ENCODE data around the gene ESYT1. TPM values are rescaled to one million over a fixed set of nuclear protein-coding genes. Genes with fewer than 3 reads are reported as not detected.

ESYT1 gene
- total RNA-seq, 4 donors from 2014 or later = 151 to 245 (median 214) TPM

DNA sequence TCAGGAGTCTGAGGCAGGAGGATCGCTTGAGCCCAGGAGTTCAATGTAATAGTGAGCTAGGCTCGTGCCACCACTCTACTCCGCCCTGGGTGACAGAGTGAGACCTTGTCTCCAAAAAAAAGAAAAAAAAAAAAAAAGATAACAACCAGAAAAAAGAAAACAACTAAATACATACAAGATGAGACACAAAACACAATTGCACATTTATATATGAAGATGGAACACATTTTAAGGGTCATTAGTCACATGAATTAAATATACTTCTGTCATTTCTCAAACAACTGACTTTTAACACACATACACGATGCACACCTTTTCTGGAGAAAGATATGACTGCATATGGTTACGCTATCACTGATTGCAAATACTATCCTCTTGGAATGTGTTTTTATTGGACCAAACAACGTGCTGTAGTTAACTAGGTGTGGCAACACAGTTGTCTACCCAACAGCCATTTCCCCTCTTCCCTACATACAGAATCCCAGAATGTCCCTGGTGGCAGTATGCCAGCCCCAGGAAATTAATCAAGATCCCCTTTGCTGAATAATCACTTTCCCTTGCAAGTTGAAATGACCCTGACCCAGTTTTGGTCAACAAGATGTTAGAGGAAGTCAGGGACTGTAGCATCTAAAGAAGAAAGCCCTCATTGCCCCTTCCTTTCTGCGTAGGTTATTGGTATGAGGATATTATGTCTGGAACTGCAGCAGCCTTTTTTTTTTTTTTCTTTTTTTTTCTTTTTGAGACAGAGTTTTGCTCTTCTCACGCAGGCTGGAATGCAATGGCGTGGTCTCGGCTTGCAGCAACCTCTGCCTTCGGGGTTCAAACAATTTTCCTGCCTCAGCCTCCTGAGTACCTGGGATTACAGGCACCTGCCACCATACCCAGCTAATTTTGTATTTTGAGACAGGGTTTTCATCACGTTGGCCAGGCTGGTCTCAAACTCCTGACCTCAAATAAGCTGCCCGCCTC lies 18.7 kb downstream of the ESYT1 start:
- DNase-seq (ENCODE audit: extremely low spot score) = no peak
- H3K36me3 ChIP-seq = peaks cover 28 to 42% (median 35%) of the 10 kb centered on the region in 4 donors
- peak overlapping the region; percentile 36 to 73 (median 54) for H3K27ac ChIP-seq (replicated peaks in 1 of 4)
- no peak overlapping the region for H3K4me3 ChIP-seq
- H3K27me3 ChIP-seq = no peaks in the 10 kb centered on the region
- 51% methylated on average over 13 of the region's 13 CpGs for WGBS
- intact Hi-C loops (cut with DNase I) = no loop called here
- peak in 1 of 2 donors; percentile 39 for TF ChIP-seq POLR2AphosphoS5 (IDR thresholded peaks at IDR 0.05)
- TF ChIP-seq, protein P1, sequence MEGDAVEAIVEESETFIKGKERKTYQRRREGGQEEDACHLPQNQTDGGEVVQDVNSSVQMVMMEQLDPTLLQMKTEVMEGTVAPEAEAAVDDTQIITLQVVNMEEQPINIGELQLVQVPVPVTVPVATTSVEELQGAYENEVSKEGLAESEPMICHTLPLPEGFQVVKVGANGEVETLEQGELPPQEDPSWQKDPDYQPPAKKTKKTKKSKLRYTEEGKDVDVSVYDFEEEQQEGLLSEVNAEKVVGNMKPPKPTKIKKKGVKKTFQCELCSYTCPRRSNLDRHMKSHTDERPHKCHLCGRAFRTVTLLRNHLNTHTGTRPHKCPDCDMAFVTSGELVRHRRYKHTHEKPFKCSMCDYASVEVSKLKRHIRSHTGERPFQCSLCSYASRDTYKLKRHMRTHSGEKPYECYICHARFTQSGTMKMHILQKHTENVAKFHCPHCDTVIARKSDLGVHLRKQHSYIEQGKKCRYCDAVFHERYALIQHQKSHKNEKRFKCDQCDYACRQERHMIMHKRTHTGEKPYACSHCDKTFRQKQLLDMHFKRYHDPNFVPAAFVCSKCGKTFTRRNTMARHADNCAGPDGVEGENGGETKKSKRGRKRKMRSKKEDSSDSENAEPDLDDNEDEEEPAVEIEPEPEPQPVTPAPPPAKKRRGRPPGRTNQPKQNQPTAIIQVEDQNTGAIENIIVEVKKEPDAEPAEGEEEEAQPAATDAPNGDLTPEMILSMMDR (IDR thresholded peaks at IDR 0.05) = no peak
- peaks cover 36 to 58% (median 40%) of the 10 kb centered on the region in 4 donors for H3K4me1 ChIP-seq
- no peaks in the 10 kb centered on the region for H3K9me3 ChIP-seq

DNA sequence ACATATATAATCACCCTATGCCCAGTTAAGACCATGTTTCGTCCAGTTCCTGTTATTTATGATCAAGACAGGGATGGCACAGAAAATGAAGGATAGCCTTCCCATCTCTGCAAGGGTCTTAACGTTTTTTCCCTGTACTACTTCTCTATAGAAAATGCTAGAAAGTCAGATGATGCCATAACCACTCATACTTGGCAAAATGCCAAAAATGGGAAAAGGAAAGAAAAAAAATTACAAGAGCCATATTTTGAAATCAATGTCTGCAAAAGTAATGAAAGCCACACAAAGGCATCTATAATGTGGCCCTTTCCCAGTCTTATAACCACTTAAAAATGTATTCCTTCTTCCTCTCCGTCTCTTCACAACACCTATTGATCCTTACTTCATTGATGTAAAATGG lies 22.5 kb downstream of the ESYT1 start:
- Histone ChIP-seq H3K4me3 (no peak overlapping the region), H3K36me3 (peaks cover 0 to 5% (median 0%) of the 10 kb centered on the region in 4 donors), H3K4me1 (peaks cover 29 to 48% (median 42%) of the 10 kb centered on the region in 4 donors), H3K27me3 (no peaks in the 10 kb centered on the region), H3K27ac (replicated peaks in 1 of 4) (no peak overlapping the region), H3K9me3 (no peaks in the 10 kb centered on the region)
- TF ChIP-seq POLR2A (IDR thresholded peaks at IDR 0.05; ENCODE audit: low read depth) (no peak), POLR2AphosphoS5 (IDR thresholded peaks at IDR 0.05) (peak in 1 of 2 donors; percentile 38), EP300 (IDR thresholded peaks at IDR 0.05) (no peak)
- TF ChIP-seq, protein P1 (IDR thresholded peaks at IDR 0.05) = no peak
- intact Hi-C loops (cut with DNase I) = no loop called here
- no peak for DNase-seq (ENCODE audit: extremely low spot score)
- WGBS = 56% methylated on average over 3 of the region's 3 CpGs

DNA sequence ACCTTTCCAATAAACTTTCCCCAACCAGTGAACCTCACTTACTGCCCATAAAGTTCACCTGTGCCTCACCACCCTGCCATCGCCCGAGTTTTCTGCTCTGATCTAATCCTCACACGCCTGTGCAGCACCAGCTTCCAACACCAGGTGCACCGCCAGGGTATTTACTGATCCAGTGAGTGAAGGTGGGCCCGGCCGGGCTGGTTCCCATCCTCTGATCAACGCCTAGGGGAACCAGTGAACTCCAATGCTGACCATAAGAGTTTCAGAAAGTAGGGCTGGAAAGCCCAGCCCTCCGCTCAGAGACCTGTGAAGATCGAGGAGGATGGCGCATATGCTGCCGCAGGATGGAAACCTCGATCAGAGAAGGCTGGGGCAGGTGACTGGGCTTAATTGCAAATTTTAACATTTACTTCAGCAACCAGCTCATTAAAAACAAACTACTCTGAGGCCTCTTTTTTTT lies 23.6 kb downstream of the ESYT1 start:
- 27% methylated on average over 7 of the region's 12 CpGs for WGBS
- DNase-seq (ENCODE audit: extremely low spot score) = no peak
- intact Hi-C loops (cut with DNase I) = no loop called here

DNA sequence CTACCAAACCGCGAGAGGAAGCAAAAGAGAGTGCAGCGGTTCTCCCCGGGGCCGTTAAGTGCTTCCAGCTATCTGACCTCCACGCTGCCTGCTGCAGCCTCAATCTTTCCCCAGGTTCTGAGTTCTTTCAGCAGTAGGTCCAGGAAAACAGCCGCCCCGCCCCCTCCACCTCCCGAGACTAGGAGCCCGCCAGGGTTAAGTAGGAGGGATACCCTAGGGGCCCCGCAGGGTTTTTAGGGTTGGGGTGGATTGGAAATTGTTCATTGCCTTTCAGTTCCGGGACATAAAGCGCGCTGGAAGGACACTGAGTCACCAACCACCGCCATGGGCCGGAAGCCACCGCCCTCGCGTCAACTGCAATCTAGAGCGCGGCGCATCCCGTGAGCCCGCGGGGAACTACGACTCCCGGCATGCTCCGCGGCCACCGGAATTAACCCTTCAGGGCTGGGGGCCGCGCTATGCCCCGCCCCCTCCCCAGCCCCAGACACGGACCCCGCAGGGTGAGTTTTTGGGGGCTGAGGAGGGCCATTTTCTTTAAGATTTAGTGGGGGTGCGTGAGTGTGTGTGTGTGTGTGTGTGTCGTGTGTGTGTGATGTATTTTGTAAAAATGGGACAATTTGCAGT lies 24.2 kb downstream of the ESYT1 start, which contains the start of gene MYL6B:
Gene MYL6B, plus strand, starts transcription at position 456 of the 624 bp plus-strand sequence. CDS start 1,332 bp downstream, outside the sequence.
- WGBS = 1% methylated on average over 31 of the region's 37 CpGs
- DNase-seq (ENCODE audit: extremely low spot score) = peak; percentile 98
- H3K27ac ChIP-seq (replicated peaks in 1 of 4) = peak within 1 kb of the TSS; percentile 89 to 95 (median 94)
- H3K4me1 ChIP-seq = peaks cover 23 to 44% (median 40%) of the 10 kb centered on the region in 4 donors
- intact Hi-C loops (cut with DNase I) = no loop called here
- no peaks in the 10 kb centered on the region for H3K9me3 ChIP-seq
- TF ChIP-seq EP300 (IDR thresholded peaks at IDR 0.05) = no peak
- TF ChIP-seq POLR2AphosphoS5 (IDR thresholded peaks at IDR 0.05) = peak; percentile 83 to 98
- TF ChIP-seq, protein P1 (IDR thresholded peaks at IDR 0.05) = peak in 1 of 3 experiments; percentile 25
- peaks cover 0 to 4% (median 0%) of the 10 kb centered on the region in 4 donors for H3K36me3 ChIP-seq
- peak within 1 kb of the TSS; percentile 67 to 77 (median 70) for H3K4me3 ChIP-seq
- H3K27me3 ChIP-seq = no peaks in the 10 kb centered on the region

More for the DNA sequence above, 23.6 kb downstream of the ESYT1 start:
- Histone ChIP-seq H3K9me3 (no peaks in the 10 kb centered on the region), H3K27ac (replicated peaks in 1 of 4) (peak overlapping the region; percentile 89 to 95 (median 94)), H3K27me3 (no peaks in the 10 kb centered on the region), H3K4me1 (peaks cover 23 to 44% (median 40%) of the 10 kb centered on the region in 4 donors), H3K4me3 (peak overlapping the region; percentile 67 to 77 (median 70)), H3K36me3 (peaks cover 0 to 4% (median 0%) of the 10 kb centered on the region in 4 donors)
- TF ChIP-seq, protein P1 (IDR thresholded peaks at IDR 0.05) = peak; percentile 3 to 37 (median 30)
- TF ChIP-seq EP300 (IDR thresholded peaks at IDR 0.05) (no peak), POLR2AphosphoS5 (IDR thresholded peaks at IDR 0.05) (no peak)
